ENCODE data around the gene FOXK2. TPM values are rescaled to one million over a fixed set of nuclear protein-coding genes. Genes with fewer than 3 reads are reported as not detected.

Gene FOXK2
- total RNA-seq, 2 donors from 2014 or later, result 27.8 to 40.3 TPM

DNA sequence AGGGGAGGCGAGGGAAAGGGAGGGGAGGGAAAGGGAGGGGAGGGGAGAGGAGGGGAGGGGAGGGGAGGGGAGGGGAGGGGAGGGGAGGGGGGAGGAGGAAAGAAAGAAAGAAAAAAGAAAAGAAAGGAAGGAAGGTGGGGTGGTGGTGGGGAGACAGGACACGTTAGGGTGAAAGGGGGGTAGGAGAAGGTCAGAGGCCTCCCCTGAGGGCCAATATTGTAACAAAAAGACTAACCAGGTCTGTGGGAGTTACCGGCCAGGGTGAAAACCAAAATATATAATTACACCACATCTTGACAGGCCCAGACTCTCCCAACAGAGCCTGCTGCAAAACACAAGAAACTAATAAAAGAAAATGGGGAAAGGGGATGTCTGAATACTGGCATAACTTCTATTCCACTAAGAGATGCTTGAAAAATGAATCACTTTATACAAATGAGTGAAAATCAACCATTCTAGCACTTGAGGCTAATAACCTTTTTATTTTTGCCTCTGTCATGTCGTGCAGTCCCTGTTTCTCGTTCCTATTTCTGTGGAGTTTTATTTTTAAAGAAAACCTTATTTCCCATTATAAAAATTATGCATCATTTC is 118.7 kb downstream of the FOXK2 start:
- DNase-seq (ENCODE audit: low spot score), result no peak
- H3K27ac ChIP-seq, result no peak overlapping the region
- no peak overlapping the region for H3K4me3 ChIP-seq
- H3K4me1 ChIP-seq, result no peaks in the 10 kb centered on the region
- peaks cover 44% of the 10 kb centered on the region for H3K36me3 ChIP-seq
- H3K27me3 ChIP-seq, result no peaks in the 10 kb centered on the region
- no peaks in the 10 kb centered on the region for H3K9me3 ChIP-seq
- TF ChIP-seq CTCF (IDR thresholded peaks at IDR 0.05), result no peak

GRCh38 chr17:82639628-82640027 is 120.1 kb downstream of the FOXK2 start:
- no peaks in the 10 kb centered on the region for H3K9me3 ChIP-seq
- no peaks in the 10 kb centered on the region for H3K4me1 ChIP-seq
- DNase-seq (ENCODE audit: low spot score), result no peak
- no peak overlapping the region for H3K27ac ChIP-seq
- TF ChIP-seq CTCF (IDR thresholded peaks at IDR 0.05), result no peak
- peaks cover 42% of the 10 kb centered on the region for H3K36me3 ChIP-seq
- H3K4me3 ChIP-seq, result no peak overlapping the region
- H3K27me3 ChIP-seq, result no peaks in the 10 kb centered on the region

DNA sequence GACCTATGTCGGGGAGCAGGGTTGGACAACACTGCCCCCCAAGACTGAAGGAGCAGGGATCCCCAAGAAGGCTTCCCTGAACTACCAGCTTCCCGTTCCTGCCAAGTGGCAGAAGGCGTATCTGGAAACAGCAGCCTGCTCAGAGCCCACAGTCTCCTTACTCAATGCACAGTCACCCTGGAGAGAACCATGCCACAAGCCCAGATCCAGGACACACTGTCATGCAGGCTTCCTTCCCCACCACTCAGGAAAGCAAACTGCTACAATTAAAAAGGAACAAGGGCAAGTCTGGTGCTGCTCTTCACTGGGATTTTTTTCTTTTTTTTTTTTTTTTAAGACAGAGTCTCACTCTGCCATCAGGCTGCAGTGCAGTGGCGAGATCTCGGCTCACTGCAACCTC is 120.5 kb downstream of the FOXK2 start:
- Histone ChIP-seq H3K27ac (no peak overlapping the region), H3K9me3 (no peaks in the 10 kb centered on the region), H3K36me3 (peaks cover 41% of the 10 kb centered on the region), H3K4me3 (no peak overlapping the region), H3K27me3 (no peaks in the 10 kb centered on the region), H3K4me1 (no peaks in the 10 kb centered on the region)
- DNase-seq (ENCODE audit: low spot score), result no peak
- TF ChIP-seq CTCF (IDR thresholded peaks at IDR 0.05), result no peak

GRCh38 chr17:82642022-82642421 is 122.5 kb downstream of the FOXK2 start:
- H3K4me3 ChIP-seq, result no peak overlapping the region
- H3K27ac ChIP-seq, result no peak overlapping the region
- no peaks in the 10 kb centered on the region for H3K9me3 ChIP-seq
- no peaks in the 10 kb centered on the region for H3K27me3 ChIP-seq
- H3K4me1 ChIP-seq, result peaks cover 0 to 11% of the 10 kb centered on the region in 2 donors
- peaks cover 41% of the 10 kb centered on the region for H3K36me3 ChIP-seq
- no peak for DNase-seq (ENCODE audit: low spot score)
- no peak for TF ChIP-seq CTCF (IDR thresholded peaks at IDR 0.05)

GRCh38 chr17:82644148-82644547 is 124.6 kb downstream of the FOXK2 start:
- Histone ChIP-seq H3K9me3 (no peaks in the 10 kb centered on the region), H3K27me3 (no peaks in the 10 kb centered on the region), H3K27ac (no peak overlapping the region), H3K4me1 (peaks cover 0 to 20% of the 10 kb centered on the region in 2 donors), H3K4me3 (no peak overlapping the region), H3K36me3 (peaks cover 41% of the 10 kb centered on the region)
- no peak for TF ChIP-seq CTCF (IDR thresholded peaks at IDR 0.05)
- DNase-seq (ENCODE audit: low spot score), result no peak

DNA sequence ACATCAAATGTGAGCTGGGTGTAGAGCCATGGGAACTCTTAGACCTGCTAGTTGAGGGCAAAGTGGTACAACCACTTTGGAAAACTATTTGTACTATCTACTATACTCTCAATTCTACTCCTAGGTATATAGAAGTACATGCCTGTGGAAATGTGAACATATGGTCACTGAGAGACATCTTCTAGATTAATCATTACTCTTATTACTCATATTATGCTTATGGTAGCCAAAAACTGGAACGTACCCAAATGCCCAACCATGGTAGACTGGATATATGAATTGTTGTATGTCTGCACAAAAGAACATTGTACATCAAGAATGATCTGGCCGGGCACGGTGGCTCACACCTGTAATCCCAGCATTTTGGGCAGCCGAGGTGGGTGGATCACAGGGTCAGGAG is 126.0 kb downstream of the FOXK2 start:
- Histone ChIP-seq H3K27me3 (no peaks in the 10 kb centered on the region), H3K27ac (no peak overlapping the region), H3K4me3 (no peak overlapping the region), H3K36me3 (peaks cover 38% of the 10 kb centered on the region), H3K9me3 (no peaks in the 10 kb centered on the region), H3K4me1 (peaks cover 0 to 21% of the 10 kb centered on the region in 2 donors)
- no peak for TF ChIP-seq CTCF (IDR thresholded peaks at IDR 0.05)
- DNase-seq (ENCODE audit: low spot score), result no peak
